Transverse colon (tissue), 4 donors: ENCODE data around the gene GRID2IP. TPM values are rescaled to one million over a fixed set of nuclear protein-coding genes. Genes with fewer than 3 reads are reported as not detected.
"Not testable (repeated sequence)": the region's sequence is repeated elsewhere in the genome, so short reads cannot be mapped to it uniquely, and the experiment has no call there.

Experiments
- DNase-seq: peaks from one replicate; pipeline ENCODE4 v3.0.0-alpha.2; 2019
- H3K27ac ChIP-seq, 4 donors: fragments of 200-600 bp; sonication (generic); 2 replicates each; pipeline ENCODE4 v1.5.1; 2016 to 2018; ENCODE audit warnings: inconsistent platforms in 4 of 4
- H3K27me3 ChIP-seq: fragments of 200-600 bp; sonication (generic); 2 replicates; pipeline ENCODE4 v1.5.1; 2017; ENCODE audit warnings: inconsistent platforms
- H3K36me3 ChIP-seq, 4 donors: fragments of 200-600 bp; sonication (generic); 2 replicates each; pipeline ENCODE4 v1.5.1; 2017 to 2019; ENCODE audit warnings: inconsistent platforms in 4 of 4
- H3K4me1 ChIP-seq, 4 donors: fragments of 200-600 bp; sonication (generic); 2 replicates each; pipeline ENCODE4 v1.5.1; 2017 to 2020; ENCODE audit warnings: inconsistent platforms in 4 of 4
- H3K4me3 ChIP-seq, 4 donors: fragments of 200-600 bp; sonication (generic); 1 replicate in 1 of 4; 2 replicates in 3 of 4; pipeline versions ENCODE4 v1.5.1 to v1.6.1; 2017 to 2019; ENCODE audit warnings: inconsistent platforms in 4 of 4
- H3K9me3 ChIP-seq, 2 donors: fragments of 200-600 bp; sonication (generic); 2 replicates each; pipeline ENCODE4 v1.5.1; 2017 to 2019; ENCODE audit warnings: inconsistent platforms in 2 of 2
- CTCF ChIP-seq, 5 experiments: fragments of 200-600 bp in 3 of 5; fragments of 450-650 bp in 2 of 5; sonication (generic) in 3 of 5; IDR thresholded peaks; 1 replicate in 2 of 5; 2 replicates in 3 of 5; pipeline ENCODE4 v1.5.1; 2016 to 2017; ENCODE audit warnings: antibody characterized with exemption in 5 of 5, inconsistent platforms in 3 of 5, mild to moderate bottlenecking in 2 of 5, moderate library complexity in 1 of 5
- EP300 ChIP-seq: sonication (generic); formaldehyde crosslinking; IDR thresholded peaks from one replicate; pipeline ENCODE4 v1.6.1; 2017; ENCODE audit warnings: antibody characterized with exemption, low read depth
- POLR2A ChIP-seq: fragments of 450-650 bp; IDR thresholded peaks from one replicate; pipeline ENCODE4 v1.6.1; 2016; ENCODE audit warnings: antibody characterized with exemption, mild to moderate bottlenecking, moderate library complexity
- POLR2AphosphoS5 ChIP-seq, 3 donors: sonication (generic); formaldehyde crosslinking; IDR thresholded peaks; one replicate each; pipeline ENCODE4 v1.6.1; 2016; ENCODE audit warnings: antibody characterized with exemption in 3 of 3
- WGBS, 2 donors: methylation state at CpG; one replicate each; pipeline ENCODE4 v1.1.5; 2018; ENCODE audit warnings: low coverage in 1 of 2; 5-methylcytosine and 5-hydroxymethylcytosine counted together
- in situ Hi-C, 4 donors: fragments of 200-750 bp; cut with MboI; loops; one replicate each; pipeline versions ENCODE4 v1.15.0 to v1.15.1; 2017; ENCODE audit warnings: low sequenced_read_pairs in 3 of 4, low pct_ligation_motif_present in 1 of 4, low pct_unique_long_range_greater_than_20kb in 1 of 4
- intact Hi-C: fragments of 100-400 bp; cut with DNase I; formaldehyde crosslinking; loops from one replicate; pipeline ENCODE4 v1.15.1; 2023; ENCODE audit warnings: low total_unique reads
- total RNA-seq, 4 donors: library from RNA; depleted of rRNA; stranded (reverse); fragments of >200 nt; gene quantifications; one replicate each; pipeline ENCODE4 v1.1.0, GENCODE V29; 2016

Gene GRID2IP
- total RNA-seq, 4 donors from 2014 or later: 0.20 to 1.1 (median 0.66) TPM

- 80 to 84% methylated on average over 2 to 3 of the region's 3 CpGs for WGBS, 2 donors
- no peaks in the 10 kb centered on the region for H3K9me3 ChIP-seq
- H3K36me3 ChIP-seq: peaks cover 0 to 25% (median 6%) of the 10 kb centered on the region in 4 donors
Measured at GRCh38 chr7:6475433-6476186, 75.7 kb downstream of the GRID2IP start.

GRCh38 chr7:6465862-6466261 is 85.4 kb downstream of the GRID2IP start:
- Histone ChIP-seq H3K27ac (no peak overlapping the region), H3K9me3 (no peaks in the 10 kb centered on the region), H3K4me3 (no peak overlapping the region), H3K27me3 (no peaks in the 10 kb centered on the region), H3K4me1 (no peaks in the 10 kb centered on the region), H3K36me3 (peaks cover 0 to 73% (median 39%) of the 10 kb centered on the region in 4 donors)
- no peak for TF ChIP-seq POLR2AphosphoS5 (IDR thresholded peaks at IDR 0.05)
- TF ChIP-seq CTCF (IDR thresholded peaks at IDR 0.05): no peak
- no peak for TF ChIP-seq POLR2A
- no peak for TF ChIP-seq EP300
- in situ Hi-C loops: no loop called here
- 96 to 99% methylated on average over 7 to 8 of the region's 8 CpGs for WGBS, 2 donors
- DNase-seq: no peak
- intact Hi-C loops: no loop called here

More at GRCh38 chr7:6475433-6476186, 75.7 kb downstream of the GRID2IP start:
- Histone ChIP-seq H3K27me3 (no peaks in the 10 kb centered on the region), H3K4me3 (no peak overlapping the region), H3K4me1 (peaks cover 15 to 32% (median 21%) of the 10 kb centered on the region in 4 donors), H3K27ac (no peak overlapping the region)
- TF ChIP-seq POLR2A (no peak), POLR2AphosphoS5 (IDR thresholded peaks at IDR 0.05) (no peak), CTCF (IDR thresholded peaks at IDR 0.05) (no peak), EP300 (no peak)
- no peak for DNase-seq
- in situ Hi-C loops: no loop called here
- intact Hi-C loops: no loop called here

- H3K9me3 ChIP-seq, H3K4me3 ChIP-seq, DNase-seq, in situ Hi-C loops, intact Hi-C loops, H3K27ac ChIP-seq, H3K27me3 ChIP-seq, H3K4me1 ChIP-seq: not testable (repeated sequence)
- peaks cover 0 to 56% (median 29%) of the 10 kb centered on the region in 4 donors for H3K36me3 ChIP-seq
- 66 to 85% methylated on average over 5 of the region's 5 CpGs for WGBS, 2 donors
Measured at GRCh38 chr7:6463609-6464008, 87.7 kb downstream of the GRID2IP start.

- WGBS, 2 donors: 74 to 83% methylated on average over 3 to 4 of the region's 4 CpGs
- TF ChIP-seq CTCF (IDR thresholded peaks at IDR 0.05): no peak
- TF ChIP-seq POLR2A: no peak
- no peak for TF ChIP-seq EP300
- Histone ChIP-seq H3K4me3 (no peak overlapping the region), H3K9me3 (no peaks in the 10 kb centered on the region), H3K27ac (no peak overlapping the region), H3K27me3 (no peaks in the 10 kb centered on the region), H3K4me1 (no peaks in the 10 kb centered on the region), H3K36me3 (peaks cover 0 to 41% (median 21%) of the 10 kb centered on the region in 4 donors)
- no peak for DNase-seq
- in situ Hi-C loops: no loop called here
- intact Hi-C loops: no loop called here
Measured at GRCh38 chr7:6461946-6462550, 89.2 kb downstream of the GRID2IP start.
